ENCODE data around the gene SSC5D.

- TF ChIP-seq CTCF (conservative IDR thresholded peaks at IDR 0.05; ENCODE audit: low read length) (no peak), EZH2phosphoT487 (IDR thresholded peaks at IDR 0.05; ENCODE audit: borderline replicate concordance, low read depth, low read length) (no peak)
These were observed 23.6 kb upstream of the SSC5D start, which contains the start of gene C19orf85 for GRCh38 chr19:55464662-55465054.

All from OCI-LY7 (cell line).